IMR-90 (cell line): ENCODE data around the gene MRPL32. TPM values are rescaled to one million over a fixed set of nuclear protein-coding genes. Genes with fewer than 3 reads are reported as not detected.

Experiments used
- ATAC-seq: fragments of 200-7000 bp; cut with Tn5 transposase; 2 replicates; pipeline ENCODE4 v1.9.1; 2020; ENCODE audit warnings: low read depth, mild to moderate bottlenecking, moderate library complexity
- BruUV-seq: library from RNA; stranded (reverse); fragments of 400-500 nt; replicated peaks from 2 replicates; lab custom pipeline; 2021; lab: Mats Ljungman, UMichigan
- CTCF ChIA-PET: fragments of 300-600 bp; formaldehyde crosslinking; extraction: SDS; loops from one replicate; lab custom pipeline; 2021; ENCODE audit warnings: antibody characterized with exemption; lab: Yijun Ruan, JAX
- POLR2A ChIA-PET: fragments of 300-600 bp; sonication (Branson Sonifier 250); formaldehyde crosslinking; loops from one replicate; lab custom pipeline; 2022; ENCODE audit warnings: antibody characterized with exemption; ENCODE audit not compliant: unreplicated experiment; lab: Charles Lee
- DNase-seq: peaks from one replicate; pipeline ENCODE4 v3.0.0; 2013
- H2AFZ ChIP-seq: replicated peaks from 2 replicates; pipeline ENCODE3; 2013; ENCODE audit warnings: low read length, mild to moderate bottlenecking; ENCODE audit not compliant: poor library complexity
- H2AK5ac ChIP-seq: 2 replicates; pipeline ENCODE4 v1.6.1; 2013; ENCODE audit warnings: low read depth, low read length, inconsistent platforms
- H2AK9ac ChIP-seq: replicated peaks from 2 replicates; pipeline ENCODE3; 2013; ENCODE audit warnings: mild to moderate bottlenecking, low read depth, low read length, moderate library complexity; ENCODE audit not compliant: poor library complexity
- H2BK120ac ChIP-seq: 2 replicates; pipeline ENCODE4 v1.6.1; 2013; ENCODE audit warnings: low read depth, low read length, inconsistent platforms
- H2BK15ac ChIP-seq: 3 replicates; pipeline ENCODE4 v1.6.1; 2013; ENCODE audit warnings: low read depth, low read length, inconsistent platforms
- H2BK20ac ChIP-seq: 2 replicates; pipeline ENCODE4 v1.6.1; 2013; ENCODE audit warnings: low read depth, mild to moderate bottlenecking, inconsistent platforms, low read length, moderate library complexity
- H2BK5ac ChIP-seq: 2 replicates; pipeline ENCODE4 v1.6.1; 2013; ENCODE audit warnings: mild to moderate bottlenecking, low read depth, low read length, inconsistent platforms; ENCODE audit not compliant: poor library complexity, severe bottlenecking
- H3K14ac ChIP-seq: replicated peaks from 2 replicates; pipeline ENCODE4 v1.6.1; 2013; ENCODE audit warnings: low read depth, low read length, inconsistent platforms
- H3K18ac ChIP-seq: 2 replicates; pipeline ENCODE4 v1.6.1; 2013; ENCODE audit warnings: low read depth, low read length, control low read depth
- H3K23ac ChIP-seq: 2 replicates; pipeline ENCODE4 v1.6.1; 2013; ENCODE audit warnings: low read depth, low read length, inconsistent platforms
- H3K27ac ChIP-seq: 2 replicates; pipeline ENCODE4 v1.5.1; 2013; ENCODE audit warnings: mild to moderate bottlenecking, control low read depth, low read length; ENCODE audit not compliant: insufficient read depth
- H3K27me3 ChIP-seq: 2 replicates; pipeline ENCODE4 v1.6.1; 2013; ENCODE audit warnings: low read length; ENCODE audit not compliant: control insufficient read depth, insufficient read depth
- H3K36me3 ChIP-seq: 2 replicates; pipeline ENCODE4 v1.6.1; 2013; ENCODE audit warnings: low read length, mixed read lengths; ENCODE audit not compliant: control insufficient read depth, insufficient read depth
- H3K4ac ChIP-seq: 2 replicates; pipeline ENCODE4 v1.6.1; 2013; ENCODE audit warnings: low read depth, low read length, inconsistent platforms
- H3K4me1 ChIP-seq: 2 replicates; pipeline ENCODE4 v1.6.1; 2013; ENCODE audit warnings: low read length, mixed read lengths; ENCODE audit not compliant: control insufficient read depth, insufficient read depth
- H3K4me2 ChIP-seq: 2 replicates; pipeline ENCODE4 v1.6.1; 2013; ENCODE audit warnings: low read depth, mild to moderate bottlenecking, control low read depth, low read length, moderate library complexity
- H3K4me3 ChIP-seq: 2 replicates; pipeline ENCODE4 v1.5.1; 2013; ENCODE audit warnings: low read depth, mild to moderate bottlenecking, control low read depth, low read length, moderate library complexity; ENCODE audit not compliant: insufficient read depth
- H3K56ac ChIP-seq: 2 replicates; pipeline ENCODE4 v1.6.1; 2013; ENCODE audit warnings: low read length, inconsistent platforms; ENCODE audit not compliant: insufficient read depth; ENCODE audit errors: extremely low read depth
- H3K79me1 ChIP-seq, 2 experiments: 2 replicates each; pipeline ENCODE4 v1.6.1; 2013; ENCODE audit warnings: low read length in 2 of 2, inconsistent platforms in 1 of 2, low read depth in 1 of 2
- H3K9ac ChIP-seq: 2 replicates; pipeline ENCODE4 v1.6.1; 2013; ENCODE audit warnings: low read depth, low read length, control low read depth
- H3K9me1 ChIP-seq: 2 replicates; pipeline ENCODE4 v1.6.1; 2013; ENCODE audit warnings: low read length, inconsistent platforms; ENCODE audit not compliant: insufficient read depth
- H3K9me3 ChIP-seq: 2 replicates; pipeline ENCODE4 v1.6.1; 2013; ENCODE audit warnings: low read length; ENCODE audit not compliant: control insufficient read depth, insufficient read depth
- H4K20me1 ChIP-seq: 2 replicates; pipeline ENCODE4 v1.6.1; 2013; ENCODE audit warnings: low read length, inconsistent platforms; ENCODE audit not compliant: insufficient read depth
- H4K5ac ChIP-seq: 2 replicates; pipeline ENCODE4 v1.6.1; 2013; ENCODE audit warnings: mild to moderate bottlenecking, low read depth, low read length, control low read depth
- H4K8ac ChIP-seq, 2 experiments: 2 replicates each; pipeline ENCODE4 v1.6.1; 2013; ENCODE audit warnings: low read depth in 2 of 2, low read length in 2 of 2, control low read depth in 1 of 2, inconsistent platforms in 1 of 2
- H4K91ac ChIP-seq: 2 replicates; pipeline ENCODE4 v1.6.1; 2013; ENCODE audit warnings: low read depth, low read length, inconsistent platforms; ENCODE audit not compliant: insufficient read depth
- CEBPB ChIP-seq: IDR thresholded peaks from 2 replicates; pipeline ENCODE4 v1.6.1; 2012; ENCODE audit warnings: low read depth, low read length, improper control_type of control experiment
- CHD1 ChIP-seq: IDR thresholded peaks from 2 replicates; pipeline ENCODE4 v1.6.1; 2012; ENCODE audit warnings: low read depth, low read length, improper control_type of control experiment
- FOS ChIP-seq: fragments of 150-350 bp; IDR thresholded peaks from 2 replicates; pipeline ENCODE4 v1.6.1; 2016; ENCODE audit warnings: low read depth, low read length
- MAFK ChIP-seq: IDR thresholded peaks from 2 replicates; pipeline ENCODE4 v1.6.1; 2012; ENCODE audit warnings: low read depth, low read length, improper control_type of control experiment
- MAZ ChIP-seq: IDR thresholded peaks from 2 replicates; pipeline ENCODE4 v1.6.1; 2012; ENCODE audit warnings: low read depth, mild to moderate bottlenecking, low read length, improper control_type of control experiment, moderate library complexity, borderline replicate concordance
- RAD21 ChIP-seq: IDR thresholded peaks from 2 replicates; pipeline ENCODE4 v1.6.1; 2012; ENCODE audit warnings: low read length, improper control_type of control experiment
- RCOR1 ChIP-seq: IDR thresholded peaks from 2 replicates; pipeline ENCODE4 v1.6.1; 2012; ENCODE audit warnings: mild to moderate bottlenecking, low read length, improper control_type of control experiment; ENCODE audit not compliant: insufficient replicate concordance
- RFX5 ChIP-seq: IDR thresholded peaks from 2 replicates; pipeline ENCODE4 v1.8.0; 2012; ENCODE audit warnings: low read depth, mild to moderate bottlenecking, low read length, moderate library complexity
- SMC3 ChIP-seq: fragments of 150-350 bp; IDR thresholded peaks from 2 replicates; pipeline ENCODE4 v1.6.1; 2016; ENCODE audit warnings: low read depth, mild to moderate bottlenecking, antibody characterized with exemption, low read length, moderate library complexity
- WGBS, 2 experiments: methylation state at CpG; one replicate each; pipeline versions ENCODE4 v1.1.5 to v1.1.7; 2013; ENCODE audit warnings: missing lambda C conversion rate in 2 of 2; ENCODE audit not compliant: insufficient read length in 1 of 2; ENCODE audit errors: extremely low coverage in 2 of 2; 5-methylcytosine and 5-hydroxymethylcytosine counted together
- dilution Hi-C: fragments of 300-500 bp; cut with HindIII; formaldehyde crosslinking; loops from one replicate; pipeline ENCODE4 v1.14.3; 2018; ENCODE audit warnings: low sequenced_read_pairs; ENCODE audit not compliant: unreplicated experiment
- in situ Hi-C: fragments of 300-500 bp; cut with MboI; formaldehyde crosslinking; loops from 3 replicates; pipeline ENCODE4 v1.14.3; 2019; ENCODE audit warnings: low sequenced_read_pairs, inconsistent platforms, mixed read lengths
- intact Hi-C: fragments of 100-400 bp; cut with micrococcal nuclease; formaldehyde crosslinking; loops from 2 replicates; pipeline ENCODE4 v1.10.0; 2022
- polyA plus RNA-seq, 3 experiments: library from polyadenylated mRNA; depleted of rRNA; stranded (reverse); fragments of >200 nt; gene quantifications; 2 replicates each; pipeline ENCODE4 v1.2.3, GENCODE V29; 2012; ENCODE audit warnings: low replicate concordance in 1 of 3
- total RNA-seq: library from RNA; depleted of rRNA; stranded (reverse); fragments of >200 nt; gene quantifications from 2 replicates; pipeline ENCODE4 v1.2.3, GENCODE V29; 2012
- TF ChIP-seq, protein P1 (sequence below): fragments of 150-350 bp; IDR thresholded peaks from 2 replicates; pipeline ENCODE4 v1.6.1; 2016; ENCODE audit warnings: low read depth, mild to moderate bottlenecking, low read length, moderate library complexity, borderline replicate concordance

The MRPL32 gene
- total and polyA plus RNA-seq, 2 of the 4 experiments (the other 2 are of a cell fraction) = 42.3 to 75.3 TPM

DNA sequence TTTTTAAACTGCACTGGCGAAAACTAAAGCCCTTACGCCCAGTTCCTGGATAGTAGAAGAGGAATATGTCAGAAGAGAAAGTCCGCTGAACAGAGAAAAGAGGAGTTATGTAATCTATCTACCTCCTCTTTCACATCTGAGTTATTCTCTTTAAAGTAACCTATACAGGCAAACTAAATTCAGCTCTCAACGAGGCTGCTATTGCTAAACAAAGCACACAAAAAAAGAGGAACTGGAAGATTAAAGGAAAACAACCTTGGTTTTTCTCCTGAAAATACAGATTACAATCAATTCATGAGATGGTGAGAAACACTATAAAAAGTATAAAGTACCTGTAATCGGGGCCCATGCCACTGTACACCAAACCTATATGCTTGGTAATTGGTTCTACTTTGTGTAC is 6.0 kb upstream of the MRPL32 start:
- intact Hi-C loops (no loop called here), in situ Hi-C loops (loop anchor here (25.0 kb wide), 1 partner anchor 911 kb away; no protein-coding TSS in a partner anchor), dilution Hi-C loops (loop anchor here (25.0 kb wide), 1 partner anchor 311 kb away; no protein-coding TSS in a partner anchor)
- Histone ChIP-seq H3K14ac (no peak overlapping the region), H4K91ac (no peak overlapping the region), H3K4me2 (no peak overlapping the region), H3K79me1 (peaks cover 11 to 44% of the 10 kb centered on the region in 2 experiments), H3K4me3 (no peak overlapping the region), H4K5ac (no peak overlapping the region), H2BK20ac (no peak overlapping the region), H4K8ac (no peak overlapping the region), H3K56ac (no peak overlapping the region), H3K27me3 (no peaks in the 10 kb centered on the region), H3K4me1 (peaks cover 2% of the 10 kb centered on the region; the same call in 1 of the 2 replicates), H3K9ac (no peak overlapping the region), H4K20me1 (peaks cover 27% of the 10 kb centered on the region), H3K18ac (no peak overlapping the region), H2BK15ac (no peak overlapping the region), H3K4ac (no peak overlapping the region), H3K23ac (no peak overlapping the region), H3K9me3 (no peaks in the 10 kb centered on the region), H3K9me1 (no peaks in the 10 kb centered on the region; the same call in 1 of the 2 replicates), H2AFZ (no peak overlapping the region), H3K36me3 (peaks cover 21% of the 10 kb centered on the region), H2BK120ac (no peak overlapping the region), H3K27ac (no peak overlapping the region), H2AK9ac (no peak overlapping the region), H2AK5ac (no peak overlapping the region), H2BK5ac (no peak overlapping the region)
- BruUV-seq = no TSS peak
- TF ChIP-seq CHD1 = no peak
- TF ChIP-seq RFX5 = no peak
- TF ChIP-seq RCOR1 = no peak
- TF ChIP-seq, protein P1, sequence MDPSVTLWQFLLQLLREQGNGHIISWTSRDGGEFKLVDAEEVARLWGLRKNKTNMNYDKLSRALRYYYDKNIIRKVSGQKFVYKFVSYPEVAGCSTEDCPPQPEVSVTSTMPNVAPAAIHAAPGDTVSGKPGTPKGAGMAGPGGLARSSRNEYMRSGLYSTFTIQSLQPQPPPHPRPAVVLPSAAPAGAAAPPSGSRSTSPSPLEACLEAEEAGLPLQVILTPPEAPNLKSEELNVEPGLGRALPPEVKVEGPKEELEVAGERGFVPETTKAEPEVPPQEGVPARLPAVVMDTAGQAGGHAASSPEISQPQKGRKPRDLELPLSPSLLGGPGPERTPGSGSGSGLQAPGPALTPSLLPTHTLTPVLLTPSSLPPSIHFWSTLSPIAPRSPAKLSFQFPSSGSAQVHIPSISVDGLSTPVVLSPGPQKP = no peak
- no peak for TF ChIP-seq MAFK
- no peak for TF ChIP-seq RAD21
- no peak for TF ChIP-seq CEBPB
- no peak for TF ChIP-seq FOS
- TF ChIP-seq SMC3 = no peak
- TF ChIP-seq MAZ = no peak
- ChIA-PET CTCF (no interaction called here), POLR2A (no interaction called here)
- no CpG with 5 or more reads among the region's 5 CpGs for WGBS, 2 experiments
- DNase-seq (no peak), ATAC-seq (no peak)
